Omental fat pad (tissue), 4 donors: Measurements from ENCODE around the gene GPN1. TPM values are rescaled to one million over a fixed set of nuclear protein-coding genes. Genes with fewer than 3 reads are reported as not detected.
"Not testable (repeated sequence)": the region's sequence is repeated elsewhere in the genome, so short reads cannot be mapped to it uniquely, and the experiment has no call there.

Experiments
- ATAC-seq: fragments of 150-250 bp; one replicate; pipeline ENCODE4 v1.9.1; 2016; ENCODE audit warnings: mild to moderate bottlenecking, moderate library complexity; ENCODE audit not compliant: low FRiP score
- DNase-seq: peaks from one replicate; pipeline ENCODE4 v3.0.0-alpha.2; 2019; ENCODE audit warnings: low spot score
- CTCF ChIP-seq, 3 donors: fragments of 450-650 bp; IDR thresholded peaks; one replicate each; pipeline ENCODE4 v1.5.1; 2016 to 2017; ENCODE audit warnings: antibody characterized with exemption in 3 of 3, mild to moderate bottlenecking in 3 of 3, moderate library complexity in 2 of 3
- total RNA-seq, 4 donors: library from RNA; depleted of rRNA; stranded (reverse); fragments of >200 nt; gene quantifications; one replicate each; pipeline ENCODE4 v1.1.0, GENCODE V29; 2016

Gene GPN1
- total RNA-seq, 4 donors from 2014 or later: 21.0 to 32.5 (median 24.9) TPM

DNA sequence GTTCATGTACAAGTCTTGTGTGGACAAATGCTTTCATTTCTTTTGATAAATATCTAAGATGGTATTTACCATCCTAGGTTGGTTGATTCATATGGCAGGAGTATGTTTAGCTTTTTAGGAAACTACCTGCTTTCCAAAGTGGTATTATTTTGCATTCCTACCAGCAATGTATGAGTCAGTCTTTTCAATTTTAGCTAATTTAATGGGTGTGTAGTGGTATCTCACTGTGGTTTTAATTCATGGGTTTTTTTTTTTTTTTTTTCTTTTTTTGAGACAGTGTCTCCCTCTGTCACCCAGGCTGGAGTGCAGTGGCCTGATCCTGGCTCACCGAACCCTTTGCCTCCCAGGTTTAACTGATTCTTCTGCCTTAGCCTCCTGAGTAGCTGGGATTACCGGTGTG lies 41.8 kb upstream of the GPN1 start:
- ATAC-seq (no peak), DNase-seq (no peak)

GRCh38 chr2:27588308-27588707 lies 40.5 kb upstream of the GPN1 start:
- ATAC-seq: no peak
- no peak for DNase-seq
- TF ChIP-seq CTCF (IDR thresholded peaks at IDR 0.05): no peak

More for the DNA sequence above, 41.8 kb upstream of the GPN1 start:
- TF ChIP-seq CTCF (IDR thresholded peaks at IDR 0.05): no peak

DNA sequence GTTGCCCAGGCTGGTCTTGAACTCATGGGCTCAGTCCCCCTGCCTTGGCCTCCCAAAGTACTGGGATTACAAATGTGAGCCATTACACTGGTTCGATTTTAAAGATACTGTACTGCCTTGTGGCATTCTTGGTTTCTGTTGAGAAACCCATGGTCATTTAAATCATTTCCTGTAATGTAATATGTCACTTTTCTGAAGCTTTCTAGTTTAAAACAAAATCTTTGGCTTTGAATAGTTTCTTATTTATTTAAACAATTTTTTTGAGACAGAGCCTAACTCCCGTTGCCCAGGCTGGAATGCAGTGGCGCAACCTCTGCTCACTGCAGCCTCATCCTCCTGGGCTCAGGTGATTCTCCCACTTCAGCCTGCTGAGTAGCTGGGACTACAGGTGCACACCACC lies 37.1 kb upstream of the GPN1 start:
- ATAC-seq (no peak), DNase-seq (no peak)
- TF ChIP-seq CTCF (IDR thresholded peaks at IDR 0.05): no peak

- no peak for TF ChIP-seq CTCF (IDR thresholded peaks at IDR 0.05)
- DNase-seq (no peak), ATAC-seq (no peak)
These were observed 35.6 kb upstream of the GPN1 start for GRCh38 chr2:27593240-27593639.

GRCh38 chr2:27594020-27594703 lies 34.7 kb upstream of the GPN1 start:
- ATAC-seq, DNase-seq: not testable (repeated sequence)

DNA sequence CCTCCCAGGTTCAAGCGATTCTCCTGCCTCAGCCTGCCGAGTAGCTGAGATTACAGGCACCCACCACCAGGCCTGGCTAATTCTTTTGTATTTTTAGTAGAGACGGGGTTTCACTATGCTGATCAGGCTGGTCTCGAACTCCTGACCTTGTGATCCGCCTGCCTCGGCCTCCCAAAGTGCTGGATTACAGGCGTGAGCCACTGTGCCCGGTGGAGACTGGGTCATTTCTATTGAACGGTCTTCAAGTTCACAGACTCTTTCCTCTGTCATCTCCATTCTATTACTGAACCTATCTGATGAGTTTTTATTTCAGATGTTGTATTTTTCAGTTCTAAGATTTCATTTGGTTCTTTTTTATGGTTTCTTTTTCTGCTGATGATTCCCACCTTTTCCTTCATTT lies 33.4 kb upstream of the GPN1 start:
- not testable (repeated sequence) for ATAC-seq, DNase-seq

GRCh38 chr2:27596627-27597026 lies 32.2 kb upstream of the GPN1 start:
- DNase-seq (no peak), ATAC-seq (no peak)
- no peak for TF ChIP-seq CTCF (IDR thresholded peaks at IDR 0.05)

- ATAC-seq: no peak
These were observed 22.2 kb upstream of the GPN1 start for GRCh38 chr2:27606611-27607010.

More at GRCh38 chr2:27606611-27607010, 22.2 kb upstream of the GPN1 start:
- DNase-seq: no peak
- TF ChIP-seq CTCF (IDR thresholded peaks at IDR 0.05): no peak
